Stomach (tissue), 4 donors: ENCODE measurements around the gene MARK1.

Source experiments
- CTCF ChIP-seq, 7 experiments: fragments of 450-650 bp in 4 of 7; fragments of 200-600 bp in 3 of 7; sonication (generic) in 3 of 7; IDR thresholded peaks; one replicate each; pipeline ENCODE4 v1.5.1; 2016 to 2019; ENCODE audit warnings: antibody characterized with exemption in 7 of 7, control low read depth in 2 of 7, mild to moderate bottlenecking in 1 of 7
- EP300 ChIP-seq: sonication (generic); formaldehyde crosslinking; IDR thresholded peaks from one replicate; pipeline ENCODE4 v1.6.1; 2017; ENCODE audit warnings: antibody characterized with exemption
- POLR2A ChIP-seq, 4 donors: fragments of 450-650 bp; IDR thresholded peaks; one replicate each; pipeline ENCODE4 v1.6.1; 2016; ENCODE audit warnings: antibody characterized with exemption in 4 of 4, control low read depth in 2 of 4, mild to moderate bottlenecking in 1 of 4, moderate library complexity in 1 of 4
- POLR2AphosphoS5 ChIP-seq, 3 donors: sonication (generic); formaldehyde crosslinking; IDR thresholded peaks; one replicate each; pipeline ENCODE4 v1.6.1; 2016; ENCODE audit warnings: antibody characterized with exemption in 3 of 3

- no peak for TF ChIP-seq CTCF (IDR thresholded peaks at IDR 0.05)
- TF ChIP-seq POLR2A (IDR thresholded peaks at IDR 0.05), result no peak
- TF ChIP-seq POLR2AphosphoS5 (IDR thresholded peaks at IDR 0.05), result no peak
- no peak for TF ChIP-seq EP300
Observed at GRCh38 chr1:220694866-220695382, 167.0 kb downstream of the MARK1 start.
